Right forelimb (tissue), 1 donor: Measurements from ENCODE around the gene PDCD10.

Source experiments
- DNase-seq: peaks from one replicate; pipeline ENCODE4 v3.0.0-alpha.2; 2018

Gene PDCD10

GRCh38 chr3:167734498-167735232, at the start of gene PDCD10:
Gene PDCD10, minus strand, starts transcription at chr3:167734892. Its CDS starts 14,735 bp downstream, at chr3:167720157.
- peak; percentile 97 for DNase-seq

DNA sequence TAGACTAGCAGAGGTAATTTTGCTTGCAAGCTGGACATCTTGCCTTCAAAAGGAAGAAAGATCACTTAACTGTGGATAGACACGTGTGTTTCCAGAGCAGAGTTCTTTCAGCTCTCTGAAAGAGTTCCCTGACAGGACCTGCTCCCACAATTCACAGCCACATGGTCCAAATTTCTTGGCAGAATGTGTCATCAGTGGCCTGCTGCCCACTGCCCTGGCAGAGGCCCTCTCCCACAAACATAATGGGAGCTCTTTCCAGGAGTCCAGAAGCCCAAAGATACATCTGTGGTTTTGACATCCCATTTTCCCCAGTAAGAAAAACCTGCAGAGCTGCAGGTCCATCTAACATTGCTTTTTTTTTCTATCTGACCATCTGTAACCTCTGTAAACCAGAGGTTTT, 49.1 kb upstream of the PDCD10 start:
- no peak for DNase-seq

DNA sequence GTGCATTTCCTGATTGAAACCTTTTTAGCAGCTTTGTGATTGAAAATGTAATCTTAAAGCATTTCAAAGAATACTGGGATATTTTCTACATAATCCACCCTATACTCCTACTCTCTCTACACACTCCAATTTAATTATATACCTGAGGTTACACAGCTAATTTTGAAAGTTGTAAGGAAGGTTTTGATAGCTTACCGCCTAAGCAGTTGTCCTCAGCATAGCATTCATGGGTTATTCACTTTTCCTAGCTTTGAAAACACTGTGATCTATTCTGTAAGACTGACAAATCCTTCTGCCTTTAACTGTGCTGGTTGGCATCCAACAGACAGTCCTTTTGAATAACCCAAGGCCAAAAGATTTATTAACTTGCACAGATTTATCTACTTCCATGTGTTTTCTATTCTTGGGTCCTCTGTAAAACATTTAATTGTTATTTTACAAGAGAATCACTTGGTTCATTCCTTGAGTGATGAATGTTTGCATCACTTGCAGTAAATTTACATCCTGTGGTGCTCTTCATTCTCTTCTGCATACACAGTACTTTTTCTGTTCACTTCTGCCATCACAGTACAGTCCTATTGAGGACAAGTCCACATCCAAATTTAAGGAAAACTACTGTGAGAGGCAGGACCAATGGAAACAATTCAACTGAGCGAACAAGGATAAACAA, 45.7 kb upstream of the PDCD10 start:
- no peak for DNase-seq

GRCh38 chr3:167777356-167777755, 42.7 kb upstream of the PDCD10 start:
- DNase-seq: no peak

DNA sequence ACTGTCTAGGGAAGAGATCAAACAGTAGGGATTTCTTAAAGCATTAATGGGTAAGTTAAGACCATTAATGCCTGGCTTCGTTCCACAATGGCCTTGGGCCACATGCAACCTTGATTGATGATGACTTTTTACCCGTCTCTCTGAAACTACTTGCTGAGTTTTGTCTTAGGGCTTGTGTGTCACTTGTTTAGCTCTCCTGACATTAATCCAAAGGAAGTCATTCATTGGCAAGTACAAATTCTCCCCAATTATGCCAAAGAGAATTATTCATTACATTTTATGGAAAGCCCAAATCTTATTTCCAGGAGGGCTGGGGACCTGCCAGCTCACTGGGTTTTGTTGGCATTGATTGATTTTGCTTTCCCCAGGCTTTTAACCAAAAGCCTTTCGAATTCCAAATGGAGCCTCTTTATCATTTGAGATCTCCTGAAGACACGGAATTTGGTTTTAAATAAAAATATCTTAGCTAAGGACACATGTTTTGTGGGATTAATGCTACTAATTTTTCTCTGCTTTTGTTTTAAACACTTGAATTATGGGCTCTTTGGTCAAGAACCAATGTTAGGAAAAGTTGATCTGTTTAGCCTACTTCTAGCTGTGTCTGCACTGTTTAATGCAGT, 41.5 kb upstream of the PDCD10 start:
- DNase-seq: no peak

- DNase-seq: no peak
Measured at GRCh38 chr3:167773584-167773983, 38.9 kb upstream of the PDCD10 start.

GRCh38 chr3:167772992-167773391, 38.3 kb upstream of the PDCD10 start:
- DNase-seq: no peak

GRCh38 chr3:167762296-167762695, 27.6 kb upstream of the PDCD10 start:
- no peak for DNase-seq

- DNase-seq: no peak
Measured at GRCh38 chr3:167761302-167761701, 26.6 kb upstream of the PDCD10 start.

DNA sequence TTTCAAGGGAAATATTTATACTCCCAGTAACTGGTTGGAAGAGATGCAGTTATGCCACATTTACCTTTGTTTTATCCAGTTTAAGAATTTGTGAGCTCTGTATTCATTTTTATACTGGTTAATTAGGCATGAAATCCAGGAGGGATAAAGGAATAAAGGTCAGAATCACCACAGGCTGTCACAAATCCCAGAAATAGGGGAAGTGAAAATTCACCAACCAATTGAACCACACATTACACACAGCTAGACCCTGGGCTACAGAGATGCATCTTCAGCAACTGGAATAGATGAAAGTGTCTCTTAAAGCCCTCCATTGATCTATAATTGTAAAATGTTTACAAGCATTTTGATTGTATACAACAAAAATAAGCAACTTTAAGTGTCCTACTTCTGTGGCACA, 19.4 kb upstream of the PDCD10 start:
- no peak for DNase-seq

- no peak for DNase-seq
Measured at GRCh38 chr3:167750272-167750971, 15.7 kb upstream of the PDCD10 start.

DNA sequence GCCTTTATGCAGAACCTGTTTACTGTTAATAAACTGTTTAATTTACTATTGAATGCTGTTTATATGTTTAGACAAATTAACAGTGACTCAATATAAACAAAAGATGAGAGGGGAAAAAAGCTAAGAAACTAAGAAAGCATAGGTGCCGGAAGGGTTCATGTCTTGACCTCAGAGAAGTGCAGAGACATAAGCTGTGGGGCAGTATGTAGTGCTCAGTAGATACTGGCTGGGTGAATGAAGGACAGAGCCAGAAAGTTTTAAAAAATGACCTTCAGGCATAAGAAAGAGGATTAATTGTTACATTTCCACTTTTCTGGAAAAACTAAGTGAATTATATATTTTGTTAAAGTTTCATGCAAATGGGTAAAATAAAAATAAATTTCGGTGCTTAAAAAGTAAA, 15.0 kb upstream of the PDCD10 start:
- no peak for DNase-seq

GRCh38 chr3:167749209-167749608, 14.5 kb upstream of the PDCD10 start:
- DNase-seq: no peak

DNA sequence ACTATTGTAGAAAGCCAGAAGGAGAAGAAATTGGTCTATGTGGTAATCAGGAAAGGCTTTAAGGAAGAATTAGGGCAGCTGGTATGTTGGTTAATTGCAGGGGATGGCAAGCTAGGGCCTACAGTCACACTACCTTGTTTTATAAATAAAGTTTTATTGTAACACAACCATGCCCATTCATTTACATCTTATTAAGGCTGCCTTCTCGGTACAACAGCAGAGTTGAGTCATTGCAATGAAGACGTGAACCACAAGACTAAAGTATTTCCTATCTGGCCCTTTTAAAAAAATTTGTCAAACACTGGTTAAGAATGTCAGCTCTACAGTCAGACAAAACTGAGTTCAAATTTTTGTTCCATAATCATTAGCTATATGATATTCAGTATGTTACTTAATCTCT, 9.1 kb upstream of the PDCD10 start:
- no peak for DNase-seq

- no peak for DNase-seq
Measured at GRCh38 chr3:167742338-167742737, 7.6 kb upstream of the PDCD10 start.

DNA sequence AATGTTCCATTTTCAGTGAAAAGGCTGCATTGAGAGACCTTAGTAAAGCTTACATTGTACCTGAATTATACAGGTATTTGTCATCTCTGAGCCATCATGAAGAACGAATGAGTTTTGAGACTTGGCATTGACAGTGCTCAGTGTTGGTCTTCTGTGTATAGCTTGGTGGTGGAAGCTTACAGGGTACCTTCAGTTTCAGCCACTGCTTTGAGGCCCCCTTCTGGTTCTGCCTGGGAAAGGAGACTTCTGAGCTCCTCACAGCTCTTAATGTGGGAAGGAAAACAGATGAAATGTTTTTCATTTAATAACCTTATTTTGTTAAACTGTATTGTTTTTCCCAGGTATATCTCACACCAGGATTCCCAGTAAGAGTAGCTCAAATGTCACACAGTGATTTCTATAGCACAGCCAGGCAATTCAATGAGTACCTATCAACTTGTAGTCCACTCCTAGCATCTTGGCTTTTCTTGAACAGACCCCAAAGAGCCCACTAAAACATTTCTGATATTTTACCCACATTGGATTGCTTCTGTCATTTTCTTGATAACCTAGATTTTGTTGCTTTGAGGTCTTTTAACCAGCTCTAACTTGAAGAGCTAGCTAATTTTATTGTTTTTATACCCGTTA, 6.4 kb upstream of the PDCD10 start:
- no peak for DNase-seq

DNA sequence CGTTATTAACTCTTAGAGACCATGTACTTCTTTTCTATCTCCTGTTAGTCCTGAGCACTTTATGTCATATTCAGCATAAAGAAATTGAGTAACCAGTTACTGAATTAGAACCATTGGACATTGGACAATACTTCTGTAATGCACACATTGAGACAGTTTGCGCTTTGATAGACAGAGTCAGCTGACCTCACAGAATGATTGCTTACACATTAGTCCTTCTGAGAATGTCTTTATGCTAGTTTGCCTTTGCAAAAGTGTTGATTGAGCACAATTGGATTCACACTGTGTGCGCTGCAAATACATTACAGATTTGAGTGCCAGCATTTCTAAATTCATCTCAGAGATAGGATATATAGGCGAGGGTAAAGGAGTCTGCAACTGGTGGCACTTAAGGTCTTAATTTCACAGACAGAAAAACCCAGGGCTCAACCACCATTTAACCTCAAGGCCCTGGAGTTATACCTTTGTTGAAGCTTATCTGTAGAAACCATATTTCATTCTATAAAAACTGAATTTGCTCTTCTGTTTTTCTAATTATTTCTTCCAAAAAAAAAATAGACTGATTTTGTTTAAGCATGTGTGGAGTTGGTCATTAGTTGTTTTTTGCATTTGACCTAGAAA, 4.6 kb upstream of the PDCD10 start:
- no peak for DNase-seq

GRCh38 chr3:167738037-167738436, 3.3 kb upstream of the PDCD10 start:
- no peak for DNase-seq

DNA sequence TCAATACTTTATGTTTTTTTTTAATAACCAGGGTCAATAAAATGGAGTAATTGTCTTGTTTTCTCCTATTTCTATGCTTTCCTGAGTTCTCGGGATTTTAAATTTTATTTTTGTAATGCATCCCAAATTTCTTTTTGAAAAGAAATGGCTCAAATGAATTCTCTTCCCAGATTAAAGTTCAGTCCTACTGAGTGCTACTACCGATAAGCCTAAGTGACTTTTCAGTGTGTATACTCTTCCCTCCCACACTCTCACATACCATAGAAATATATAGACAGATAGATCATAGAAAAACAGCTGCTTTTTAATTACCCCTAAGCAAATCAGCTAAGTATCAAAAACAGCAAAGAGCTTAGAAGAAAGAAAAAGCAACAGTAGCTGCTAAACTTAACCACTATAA, 2.3 kb upstream of the PDCD10 start:
- DNase-seq: no peak

DNA sequence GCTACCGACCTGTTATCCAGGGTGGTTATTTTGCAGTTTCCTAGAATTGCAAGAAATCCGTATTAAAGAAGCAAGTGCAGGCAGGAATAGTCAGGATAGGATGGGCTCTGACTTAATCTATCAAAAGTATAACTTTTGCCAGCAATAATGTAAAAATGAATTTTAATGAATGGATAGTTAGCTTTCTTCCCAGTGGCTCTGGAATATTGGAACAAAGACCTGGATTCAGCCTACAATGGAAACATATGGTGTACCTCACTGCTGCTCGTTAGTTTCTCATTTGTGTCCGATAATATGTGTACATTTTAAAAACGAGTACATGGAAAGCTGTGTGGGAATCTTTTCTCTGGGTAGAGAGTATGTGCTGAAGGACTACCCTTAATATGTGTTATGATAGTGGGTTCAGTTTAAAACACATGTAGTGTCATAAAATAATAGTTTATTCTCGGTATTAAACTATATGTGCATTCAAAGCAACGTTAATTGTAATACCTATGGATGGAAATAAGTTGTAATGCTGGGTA, 1.6 kb upstream of the PDCD10 start:
- no peak for DNase-seq

DNA sequence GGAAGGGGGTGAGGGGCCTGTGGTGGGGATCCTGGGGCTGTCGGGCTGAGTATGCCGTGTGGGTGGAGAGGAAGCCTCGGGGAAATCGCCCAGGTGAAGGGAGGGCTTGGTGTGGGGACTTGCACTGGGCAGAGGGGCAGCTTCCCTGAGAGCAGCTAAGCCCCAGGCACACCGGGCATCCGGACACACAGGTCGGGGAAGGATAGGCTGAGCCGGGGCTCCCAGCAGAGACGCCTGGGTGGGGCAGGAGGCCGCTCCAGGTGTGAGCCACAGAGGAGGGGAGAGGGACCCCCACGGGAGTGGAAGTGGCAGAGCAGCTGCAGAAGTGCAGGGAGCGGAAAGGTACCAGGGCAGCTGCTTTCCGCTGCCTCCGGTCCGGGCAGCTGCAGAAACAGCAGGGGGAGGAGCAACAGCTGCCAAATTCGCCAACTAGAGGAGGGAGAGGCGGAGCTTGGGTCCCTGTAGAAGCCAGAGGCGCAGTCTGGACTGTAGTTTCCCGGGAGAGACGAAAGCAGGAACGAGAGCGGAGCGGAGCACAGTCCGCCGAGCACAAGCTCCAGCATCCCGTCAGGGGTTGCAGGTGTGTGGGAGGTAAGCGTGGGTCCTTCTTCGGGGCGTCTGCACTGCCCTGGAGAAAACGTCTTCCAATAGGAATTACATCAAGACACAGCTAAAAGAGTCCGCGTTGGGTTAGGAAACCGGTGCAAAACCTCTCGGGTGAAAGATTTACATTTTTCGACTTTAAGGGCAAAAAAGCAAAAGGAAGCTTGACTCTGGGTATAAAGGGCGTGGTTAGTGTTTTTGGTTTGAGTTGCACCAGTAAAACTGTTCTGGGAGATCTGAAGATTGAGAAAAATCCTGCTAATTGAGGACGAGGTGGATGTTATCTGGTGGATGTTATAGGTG, 794 bp upstream of the PDCD10 start, which contains the start of gene SERPINI1:
SERPINI1 (plus strand) TSS at position 489 of the 906 bp plus-strand sequence. CDS start 53,408 bp downstream, outside the sequence.
- peak; percentile 86 for DNase-seq
